HepG2 (cell line): ENCODE measurements around the gene DCUN1D2. TPM values are rescaled to one million over a fixed set of nuclear protein-coding genes. Genes with fewer than 3 reads are reported as not detected.
A peak's percentile ranks its signal among the peaks of the same experiment; 100 is the strongest.

Source experiments
- ATAC-seq: fragments of 200-7000 bp; cut with Tn5 transposase; 3 replicates; pipeline ENCODE4 v1.9.1; 2020; ENCODE audit warnings: mild to moderate bottlenecking, moderate library complexity
- BruUV-seq: library from RNA; stranded (reverse); fragments of 400-500 nt; replicated peaks from 2 replicates; lab custom pipeline; 2021; lab: Mats Ljungman, UMichigan
- CTCF ChIA-PET: fragments of 300-600 bp; formaldehyde crosslinking; extraction: SDS; loops from one replicate; lab custom pipeline; 2021; ENCODE audit warnings: low total read pairs, inconsistent platforms, low intra/inter-chr PET ratio; lab: Yijun Ruan, JAX
- POLR2A ChIA-PET: fragments of 350-600 bp; sonication (Branson Sonifier 250); formaldehyde crosslinking; loops from one replicate; lab custom pipeline; 2020; ENCODE audit warnings: antibody characterized with exemption, inconsistent platforms; lab: Yijun Ruan, JAX
- DNase-seq: peaks from one replicate; pipeline ENCODE4 v3.0.0-alpha.2; 2015; ENCODE audit warnings: low spot score
- FAIRE-seq: peaks from 3 replicates; lab custom pipeline; 2011; peaks lifted over from hg19 to GRCh38; lab: Jason Lieb, UNC
- H2AFZ ChIP-seq: one replicate; pipeline ENCODE4 v1.6.1; 2011; ENCODE audit warnings: low read length, inconsistent platforms
- H3K27ac ChIP-seq: fragments of 300-600 bp; 3 replicates; pipeline ENCODE4 v1.8.0; 2011; ENCODE audit warnings: mixed run types, mild to moderate bottlenecking, mixed read lengths, low read length, inconsistent platforms; ENCODE audit not compliant: insufficient read depth; ENCODE audit errors: extremely low read length
- H3K27me3 ChIP-seq, 2 experiments: fragments of 200-600 bp in 1 of 2; 2 replicates in 1 of 2; 3 replicates in 1 of 2; pipeline versions ENCODE4 v1.6.0 to v1.8.0; 2011; ENCODE audit warnings: low read length in 2 of 2, mild to moderate bottlenecking in 2 of 2, moderate library complexity in 2 of 2, inconsistent platforms in 1 of 2; ENCODE audit not compliant: insufficient read depth in 2 of 2, control insufficient read depth in 1 of 2
- H3K36me3 ChIP-seq, 2 experiments: fragments of 200-600 bp in 1 of 2; replicated peaks in 1 of 2; 2 replicates in 1 of 2; 3 replicates in 1 of 2; pipeline versions ENCODE4 v1.5.1 to v1.8.0; 2011; ENCODE audit warnings: low read length in 2 of 2, inconsistent platforms in 1 of 2; ENCODE audit not compliant: insufficient read depth in 2 of 2, control insufficient read depth in 1 of 2
- H3K4me1 ChIP-seq: 2 replicates; pipeline ENCODE4 v1.5.1; 2012; ENCODE audit warnings: low read length, inconsistent platforms; ENCODE audit not compliant: insufficient read depth
- H3K4me2 ChIP-seq: 2 replicates; pipeline ENCODE4 v1.6.0; 2011; ENCODE audit warnings: low read depth, low read length, inconsistent platforms
- H3K4me3 ChIP-seq, 3 experiments: fragments of 200-600 bp in 1 of 3; sonication (generic), shearing (Covaris generic) in 1 of 3; replicated peaks in 1 of 3; 2 replicates each; pipeline ENCODE4 v1.5.1; 2011 to 2016; ENCODE audit warnings: low read length in 3 of 3, inconsistent platforms in 2 of 3, low read depth in 2 of 3, mild to moderate bottlenecking in 2 of 3, control low read depth in 1 of 3, mixed read lengths in 1 of 3; ENCODE audit not compliant: insufficient read depth in 1 of 3
- H3K79me2 ChIP-seq: one replicate; pipeline ENCODE4 v1.6.1; 2011; ENCODE audit warnings: low read length, inconsistent platforms; ENCODE audit not compliant: insufficient read depth
- H3K9ac ChIP-seq: 2 replicates; pipeline ENCODE4 v1.6.0; 2011; ENCODE audit warnings: mild to moderate bottlenecking, low read depth, low read length, inconsistent platforms; ENCODE audit not compliant: insufficient read depth
- H3K9me3 ChIP-seq: 2 replicates; pipeline ENCODE4 v1.5.1; 2012; ENCODE audit warnings: mild to moderate bottlenecking, low read length
- H4K20me1 ChIP-seq: 2 replicates; pipeline ENCODE4 v1.6.0; 2011; ENCODE audit warnings: inconsistent platforms, mild to moderate bottlenecking, low read length, moderate library complexity; ENCODE audit not compliant: insufficient read depth
- AGO2 ChIP-seq: fragments of 200-400 bp; formaldehyde crosslinking; optimal IDR thresholded peaks from 2 replicates; pipeline ENCODE3; 2017; ENCODE audit warnings: mild to moderate bottlenecking, low read depth, low read length, moderate library complexity
- GTF3A ChIP-seq: sonication (generic); formaldehyde crosslinking; conservative IDR thresholded peaks from 2 replicates; pipeline ENCODE4 v1.4.0; 2020; ENCODE audit warnings: mild to moderate bottlenecking, missing genetic modification reagents
- MEIS1 ChIP-seq: sonication (generic); formaldehyde crosslinking; IDR thresholded peaks from 2 replicates; pipeline ENCODE4 v1.9.0; 2021; ENCODE audit warnings: mild to moderate bottlenecking, missing genetic modification reagents, moderate library complexity, borderline replicate concordance
- SKIL ChIP-seq: sonication (generic); formaldehyde crosslinking; IDR thresholded peaks from 2 replicates; pipeline ENCODE4 v1.8.0; 2022; ENCODE audit warnings: missing genetic modification reagents, mild to moderate bottlenecking, moderate library complexity, borderline replicate concordance
- SOX5 ChIP-seq: IDR thresholded peaks from 2 replicates; pipeline ENCODE4 v1.6.1; 2016; ENCODE audit warnings: borderline replicate concordance
- TCF12 ChIP-seq, 2 experiments: fragments of 450-650 bp in 1 of 2; sonication (generic) in 1 of 2; formaldehyde crosslinking in 1 of 2; IDR thresholded peaks; 2 replicates each; pipeline versions ENCODE4 v1.6.1 to v1.8.0; 2017 to 2022; ENCODE audit warnings: antibody characterized with exemption in 1 of 2, mild to moderate bottlenecking in 1 of 2, missing genetic modification reagents in 1 of 2, moderate library complexity in 1 of 2
- THAP8 ChIP-seq: sonication (generic); formaldehyde crosslinking; IDR thresholded peaks from 2 replicates; pipeline ENCODE4 v1.5.1; 2020; ENCODE audit warnings: missing genetic modification reagents, mild to moderate bottlenecking, borderline replicate concordance
- ZNF136 ChIP-seq: sonication (generic); formaldehyde crosslinking; IDR thresholded peaks from 2 replicates; pipeline ENCODE4 v1.8.1; 2022; ENCODE audit warnings: low read depth, mild to moderate bottlenecking, moderate library complexity, missing genetic modification reagents
- ZNF292 ChIP-seq: sonication (generic); formaldehyde crosslinking; IDR thresholded peaks from 2 replicates; pipeline ENCODE4 v1.8.1; 2022; ENCODE audit warnings: mild to moderate bottlenecking, low read depth, missing genetic modification reagents, borderline replicate concordance
- ZNF335 ChIP-seq: sonication (generic); formaldehyde crosslinking; IDR thresholded peaks from 2 replicates; pipeline ENCODE4 v1.4.0; 2020; ENCODE audit warnings: missing genetic modification reagents
- ZNF530 ChIP-seq: sonication (generic); formaldehyde crosslinking; IDR thresholded peaks from 2 replicates; pipeline ENCODE4 v1.5.0; 2020; ENCODE audit warnings: low read depth, mild to moderate bottlenecking, missing genetic modification reagents
- ZNF543 ChIP-seq: sonication (generic); formaldehyde crosslinking; IDR thresholded peaks from 2 replicates; pipeline ENCODE4 v1.4.0; 2020; ENCODE audit warnings: mild to moderate bottlenecking, missing genetic modification reagents
- ZNF670 ChIP-seq: sonication (generic); formaldehyde crosslinking; IDR thresholded peaks from 2 replicates; pipeline ENCODE4 v1.8.0; 2022; ENCODE audit warnings: mild to moderate bottlenecking, missing genetic modification reagents, borderline replicate concordance
- WGBS: methylation state at CpG from one replicate; pipeline ENCODE4 v1.1.6; 2017; ENCODE audit warnings: low lambda C conversion rate; 5-methylcytosine and 5-hydroxymethylcytosine counted together
- in situ Hi-C: cut with HindIII; loops from 2 replicates; pipeline ENCODE4 v1.10.0; 2017; ENCODE audit warnings: low pct_unique_long_range_greater_than_20kb; ENCODE audit not compliant: extremely low pct_ligation_motif_present
- intact Hi-C: fragments of 100-400 bp; cut with micrococcal nuclease; formaldehyde crosslinking; loops from one replicate; pipeline ENCODE4 v1.10.0; 2022; ENCODE audit not compliant: unreplicated experiment
- polyA plus RNA-seq, 8 experiments: library from polyadenylated mRNA; depleted of rRNA in 3 of 8; stranded (reverse) in 7 of 8; unstranded in 1 of 8; fragments of >200 nt; fragmentation: Illumina TruSeq in 4 of 8; extraction: Trizol in 4 of 8; gene quantifications; 2 replicates each; pipeline versions ENCODE4 v1.2.1 to v1.2.3, GENCODE V29; 2011 to 2016; ENCODE audit warnings: low read depth in 4 of 8, missing spikeins in 1 of 8, mixed read lengths in 1 of 8; ENCODE audit not compliant: insufficient read depth in 1 of 8
- total RNA-seq, 5 experiments: library from RNA; depleted of rRNA; stranded (reverse); fragments of >200 nt; fragmentation: Illumina TruSeq; extraction: Trizol; gene quantifications; 2 replicates each; pipeline ENCODE4 v1.2.3, GENCODE V29; 2016; ENCODE audit warnings: low read depth in 1 of 5
- TF ChIP-seq, protein P1 (sequence below): sonication (generic); formaldehyde crosslinking; IDR thresholded peaks from 2 replicates; pipeline ENCODE4 v1.4.0; 2020; ENCODE audit warnings: mild to moderate bottlenecking, missing genetic modification reagents

The DCUN1D2 gene
- total and polyA plus RNA-seq, 2 of the 13 experiments (the other 11 are each of a cell fraction or from before 2014, with no cell fraction given), result 9.1 to 9.6 TPM

GRCh38 chr13:113489549-113490495 is 689 bp downstream of the DCUN1D2 start:
- intact Hi-C loops, result loop anchor here (5.0 kb wide), 1 partner anchor 72 kb away; no protein-coding TSS in a partner anchor
- no peak for DNase-seq
- Histone ChIP-seq H3K36me3 (peaks cover 0 to 3% of the 10 kb centered on the region in 2 experiments; a peak in 2 of 5 replicates), H3K27ac (peak overlapping the region; percentile 79), H3K79me2 (peaks cover 83% of the 10 kb centered on the region), H3K9ac (peak overlapping the region; percentile 85), H2AFZ (no peak overlapping the region), H3K4me1 (peaks cover 62% of the 10 kb centered on the region), H3K4me3 (peak overlapping the region; percentile 83 to 93 (median 89)), H3K27me3 (no peaks in the 10 kb centered on the region), H3K4me2 (peak overlapping the region; percentile 97), H3K9me3 (no peaks in the 10 kb centered on the region), H4K20me1 (peaks cover 10% of the 10 kb centered on the region)
- 2% methylated on average over 28 of the region's 54 CpGs for WGBS
- FAIRE-seq, result no peak
- in situ Hi-C loops, result no loop called here
- BruUV-seq, result no TSS peak
- peak; percentile 20 for ATAC-seq
- CTCF ChIA-PET, result no interaction called here
- POLR2A ChIA-PET, result interaction anchor here (1.3 kb wide), 1 partner anchor 367 kb away, joined by 3 read pairs; the partner anchor contains the start of gene F10
- TF ChIP-seq ZNF543 (CRISPR knock-in tag) (no peak), ZNF136 (CRISPR knock-in tag) (no peak), ZNF670 (CRISPR knock-in tag) (no peak), MEIS1 (CRISPR knock-in tag) (no peak), ZNF292 (CRISPR knock-in tag) (no peak), GTF3A (CRISPR knock-in tag) (no peak), ZNF335 (no peak), THAP8 (CRISPR knock-in tag) (no peak), SOX5 (CRISPR knock-in tag) (no peak), TCF12 (IDR thresholded peaks at IDR 0.05) (no peak), TCF12 (CRISPR knock-in tag; IDR thresholded peaks at IDR 0.05) (no peak), AGO2 (no peak), SKIL (CRISPR knock-in tag) (0 out of 2 replicates have a peak, but pooled peaks have one; percentile 11), ZNF530 (CRISPR knock-in tag) (no peak)
- TF ChIP-seq, protein P1, sequence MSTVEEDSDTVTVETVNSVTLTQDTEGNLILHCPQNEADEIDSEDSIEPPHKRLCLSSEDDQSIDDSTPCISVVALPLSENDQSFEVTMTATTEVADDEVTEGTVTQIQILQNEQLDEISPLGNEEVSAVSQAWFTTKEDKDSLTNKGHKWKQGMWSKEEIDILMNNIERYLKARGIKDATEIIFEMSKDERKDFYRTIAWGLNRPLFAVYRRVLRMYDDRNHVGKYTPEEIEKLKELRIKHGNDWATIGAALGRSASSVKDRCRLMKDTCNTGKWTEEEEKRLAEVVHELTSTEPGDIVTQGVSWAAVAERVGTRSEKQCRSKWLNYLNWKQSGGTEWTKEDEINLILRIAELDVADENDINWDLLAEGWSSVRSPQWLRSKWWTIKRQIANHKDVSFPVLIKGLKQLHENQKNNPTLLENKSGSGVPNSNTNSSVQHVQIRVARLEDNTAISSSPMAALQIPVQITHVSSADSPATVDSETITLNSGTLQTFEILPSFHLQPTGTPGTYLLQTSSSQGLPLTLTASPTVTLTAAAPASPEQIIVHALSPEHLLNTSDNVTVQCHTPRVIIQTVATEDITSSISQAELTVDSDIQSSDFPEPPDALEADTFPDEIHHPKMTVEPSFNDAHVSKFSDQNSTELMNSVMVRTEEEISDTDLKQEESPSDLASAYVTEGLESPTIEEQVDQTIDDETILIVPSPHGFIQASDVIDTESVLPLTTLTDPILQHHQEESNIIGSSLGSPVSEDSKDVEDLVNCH, result no peak
